HUES48 (cell line): Measurements from ENCODE around the gene ZYG11B.
"Not testable (repeated sequence)": the region's sequence is repeated elsewhere in the genome, so short reads cannot be mapped to it uniquely, and the experiment has no call there.

Source experiments
- H3K27ac ChIP-seq: one replicate; pipeline ENCODE4 v1.7.0; 2013; ENCODE audit warnings: low read depth, low read length, inconsistent platforms
- H3K27me3 ChIP-seq: 2 replicates; pipeline ENCODE4 v1.6.1; 2013; ENCODE audit warnings: mild to moderate bottlenecking, low read length; ENCODE audit not compliant: control insufficient read depth, insufficient read depth
- H3K36me3 ChIP-seq: 2 replicates; pipeline ENCODE4 v1.6.1; 2013; ENCODE audit warnings: low read length; ENCODE audit not compliant: control insufficient read depth, insufficient read depth
- H3K4me1 ChIP-seq: 2 replicates; pipeline ENCODE4 v1.6.1; 2013; ENCODE audit warnings: mild to moderate bottlenecking, low read length; ENCODE audit not compliant: control insufficient read depth, insufficient read depth
- H3K4me3 ChIP-seq: 2 replicates; pipeline ENCODE4 v1.5.1; 2013; ENCODE audit warnings: mild to moderate bottlenecking, low read depth, low read length
- H3K9ac ChIP-seq: 2 replicates; pipeline ENCODE4 v1.6.1; 2013; ENCODE audit warnings: mild to moderate bottlenecking, low read depth, low read length, moderate library complexity
- H3K9me3 ChIP-seq: 2 replicates; pipeline ENCODE4 v1.6.1; 2013; ENCODE audit warnings: low read length; ENCODE audit not compliant: control insufficient read depth, insufficient read depth

Gene ZYG11B

DNA sequence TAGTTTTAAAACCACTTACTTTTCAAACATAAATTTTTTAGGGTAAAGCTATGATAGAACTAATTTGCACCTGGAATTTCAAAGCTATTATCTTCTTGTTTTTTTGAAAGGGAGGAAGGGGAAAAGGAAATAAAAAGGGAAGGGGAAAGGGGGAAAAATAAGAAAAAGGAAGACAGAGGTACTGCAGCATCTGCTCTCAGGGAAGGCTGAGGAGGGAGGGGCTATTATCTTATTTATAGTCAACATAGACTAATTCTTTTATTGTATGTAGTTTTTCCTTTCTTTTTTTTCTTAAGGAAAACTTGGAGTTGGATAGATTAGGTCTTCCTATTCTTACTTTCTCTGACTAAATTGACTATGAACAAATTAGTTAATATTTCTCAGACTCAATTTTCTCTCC, 74.8 kb downstream of the ZYG11B start:
- H3K9ac ChIP-seq, result no peak overlapping the region
- peaks cover 28% of the 10 kb centered on the region for H3K36me3 ChIP-seq
- H3K27ac ChIP-seq, result no peak overlapping the region
- no peaks in the 10 kb centered on the region for H3K4me1 ChIP-seq
- H3K9me3 ChIP-seq, result no peaks in the 10 kb centered on the region
- no peak overlapping the region for H3K4me3 ChIP-seq
- H3K27me3 ChIP-seq, result no peaks in the 10 kb centered on the region

DNA sequence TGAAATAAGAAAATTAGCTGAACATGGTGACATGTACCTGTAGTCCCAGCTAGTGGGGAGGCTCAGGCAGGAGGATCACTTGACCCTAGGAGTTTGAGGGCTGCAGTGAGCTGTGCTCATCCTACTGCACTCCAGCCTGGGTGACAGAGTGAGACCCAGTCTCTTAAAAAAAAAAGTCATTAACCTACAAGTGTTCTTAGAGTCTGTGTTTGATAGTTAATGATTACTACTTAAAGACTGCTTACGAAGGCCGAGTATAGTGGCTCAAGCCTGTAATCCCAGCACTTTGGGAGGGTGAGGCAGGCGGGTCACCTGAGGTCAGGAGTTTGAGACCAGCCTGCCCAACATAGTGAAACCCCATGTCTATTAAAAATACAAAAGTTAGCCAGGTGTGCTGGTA, 77.8 kb downstream of the ZYG11B start:
- peaks cover 16% of the 10 kb centered on the region; the same call in 1 of the 2 replicates for H3K36me3 ChIP-seq
- H3K27ac ChIP-seq, H3K4me1 ChIP-seq, H3K4me3 ChIP-seq, H3K27me3 ChIP-seq, H3K9ac ChIP-seq, H3K9me3 ChIP-seq: not testable (repeated sequence)

DNA sequence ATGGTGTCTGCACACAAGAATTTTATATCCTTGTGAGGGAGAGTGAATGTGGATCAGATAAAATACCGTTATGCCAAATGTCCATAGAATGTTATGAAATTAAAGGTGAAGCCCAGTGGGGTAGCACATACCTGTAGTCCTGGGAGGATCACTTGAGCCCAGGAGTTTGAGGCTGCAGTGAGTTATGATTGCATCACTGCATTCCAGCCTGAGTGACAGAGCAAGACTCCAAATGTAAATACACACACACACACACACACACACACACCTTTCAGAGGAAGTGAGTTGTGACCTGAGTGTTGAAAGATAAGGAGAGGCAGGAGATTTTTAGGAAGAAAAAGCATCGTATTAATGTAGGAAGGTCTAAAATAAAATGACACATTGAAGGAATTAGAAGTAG, 88.2 kb downstream of the ZYG11B start:
- H3K9ac ChIP-seq, result no peak overlapping the region
- peaks cover 43% of the 10 kb centered on the region for H3K36me3 ChIP-seq
- no peak overlapping the region for H3K27ac ChIP-seq
- H3K4me3 ChIP-seq, result no peak overlapping the region
- H3K27me3 ChIP-seq, result no peaks in the 10 kb centered on the region
- no peaks in the 10 kb centered on the region for H3K9me3 ChIP-seq
- no peaks in the 10 kb centered on the region for H3K4me1 ChIP-seq

DNA sequence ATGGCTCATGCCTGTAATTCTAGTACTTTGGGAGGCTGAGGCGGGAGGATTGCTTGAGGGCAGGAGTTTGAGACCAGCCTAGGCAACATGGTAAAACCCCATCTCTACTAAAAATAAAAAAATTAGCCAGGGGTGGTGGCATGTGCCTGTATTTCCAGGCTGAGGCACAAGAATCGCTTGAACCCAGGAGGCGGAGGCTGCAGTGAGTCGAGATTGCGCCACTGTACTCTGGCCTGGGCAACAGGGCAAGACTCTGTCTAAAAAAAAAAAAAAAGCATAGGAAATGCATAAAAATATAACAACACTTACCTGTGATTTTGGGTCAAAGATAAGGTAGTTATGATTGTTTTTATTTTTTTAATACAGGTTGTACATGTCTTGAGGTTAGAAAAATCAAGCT, 94.6 kb downstream of the ZYG11B start:
- H3K27ac ChIP-seq, H3K9me3 ChIP-seq, H3K4me1 ChIP-seq, H3K9ac ChIP-seq, H3K4me3 ChIP-seq, H3K27me3 ChIP-seq: not testable (repeated sequence)
- peaks cover 34% of the 10 kb centered on the region for H3K36me3 ChIP-seq

DNA sequence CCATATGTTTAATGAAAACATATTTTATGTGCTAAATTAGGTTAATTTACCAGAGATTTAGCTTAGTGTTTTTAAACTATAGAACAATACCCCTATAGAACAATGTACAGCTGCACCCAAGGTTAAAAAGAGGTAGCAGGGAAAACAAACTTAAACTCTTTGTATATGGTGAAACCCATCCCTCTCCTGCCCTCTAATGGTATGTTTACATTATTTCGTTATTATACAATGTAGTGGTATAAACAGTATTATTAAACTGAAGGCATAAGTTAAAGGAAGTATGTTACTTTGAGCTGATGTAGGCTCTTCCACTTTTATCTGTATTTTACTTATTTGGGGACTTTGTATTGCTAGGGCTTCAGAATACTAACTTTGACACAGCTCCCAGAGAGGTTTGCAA, 99.6 kb downstream of the ZYG11B start:
- Histone ChIP-seq H3K4me3 (no peak overlapping the region), H3K27me3 (no peaks in the 10 kb centered on the region), H3K9me3 (no peaks in the 10 kb centered on the region), H3K36me3 (peaks cover 17% of the 10 kb centered on the region), H3K4me1 (no peaks in the 10 kb centered on the region), H3K9ac (no peak overlapping the region), H3K27ac (no peak overlapping the region)

DNA sequence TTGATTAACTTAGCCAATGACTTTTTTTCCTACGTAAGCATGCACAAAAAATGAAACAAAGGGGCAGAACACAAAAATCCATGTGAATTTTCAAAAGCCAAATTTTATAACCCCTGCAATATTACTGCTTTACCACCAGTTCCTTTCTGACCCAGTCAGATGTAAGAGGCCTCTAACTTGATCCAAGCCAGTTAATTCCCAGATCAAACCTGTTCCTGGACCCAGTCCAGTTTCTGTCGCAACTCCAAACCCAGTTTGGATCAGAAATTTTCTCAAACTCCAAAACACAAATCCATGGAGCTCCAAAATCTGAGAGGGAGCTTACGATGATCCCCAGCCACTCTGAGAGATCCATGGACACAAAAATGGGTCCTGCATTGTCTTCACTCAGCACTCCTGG, 108.5 kb downstream of the ZYG11B start:
- Histone ChIP-seq H3K9me3 (no peaks in the 10 kb centered on the region), H3K27me3 (no peaks in the 10 kb centered on the region), H3K4me1 (peaks cover 14% of the 10 kb centered on the region), H3K27ac (no peak overlapping the region), H3K9ac (no peak overlapping the region), H3K36me3 (no peaks in the 10 kb centered on the region), H3K4me3 (no peak overlapping the region)

DNA sequence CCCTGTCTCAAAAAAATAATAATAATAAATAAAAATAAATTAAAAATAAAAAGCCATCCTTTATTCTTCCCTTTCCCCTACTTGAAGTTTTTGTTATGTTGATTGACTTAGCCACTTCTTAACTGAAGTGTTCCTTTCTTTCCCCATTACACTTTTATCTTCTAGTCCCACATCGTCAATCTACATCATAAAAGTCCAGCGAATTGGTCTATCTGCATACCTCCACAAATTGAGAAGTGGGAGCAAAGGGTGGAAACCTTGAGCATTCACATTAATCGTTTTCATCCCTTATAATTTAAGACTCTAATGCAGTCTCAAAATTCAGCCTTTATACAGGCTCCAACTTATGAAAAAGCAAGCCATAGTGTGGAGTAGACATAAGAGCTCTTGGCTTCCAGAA, 109.8 kb downstream of the ZYG11B start:
- Histone ChIP-seq H3K4me3 (no peak overlapping the region), H3K27ac (peak overlapping the region; percentile 17), H3K27me3 (no peaks in the 10 kb centered on the region), H3K9ac (no peak overlapping the region), H3K36me3 (no peaks in the 10 kb centered on the region), H3K4me1 (peaks cover 14% of the 10 kb centered on the region), H3K9me3 (no peaks in the 10 kb centered on the region)

DNA sequence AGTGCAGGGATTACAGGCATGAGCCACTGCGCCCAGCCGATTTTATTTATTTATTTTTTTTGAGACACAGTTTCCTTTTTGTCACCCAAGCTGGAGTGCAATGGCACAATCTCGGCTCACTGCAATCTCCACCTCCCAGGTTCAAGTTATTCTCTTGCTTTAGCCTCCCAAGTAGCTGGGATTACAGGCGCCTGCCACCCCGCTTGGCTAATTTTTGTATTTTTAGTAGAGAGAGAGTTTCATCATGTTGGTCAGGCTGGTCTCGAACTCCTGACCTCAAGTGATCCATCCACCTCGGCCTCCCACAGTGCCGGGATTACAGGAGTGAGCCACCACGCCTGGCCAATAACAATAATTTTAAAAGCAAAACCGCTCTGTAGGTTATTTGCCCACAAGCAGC, 112.9 kb downstream of the ZYG11B start:
- peaks cover 26% of the 10 kb centered on the region for H3K27me3 ChIP-seq
- not testable (repeated sequence) for H3K27ac ChIP-seq, H3K4me1 ChIP-seq, H3K9ac ChIP-seq, H3K9me3 ChIP-seq, H3K4me3 ChIP-seq, H3K36me3 ChIP-seq

DNA sequence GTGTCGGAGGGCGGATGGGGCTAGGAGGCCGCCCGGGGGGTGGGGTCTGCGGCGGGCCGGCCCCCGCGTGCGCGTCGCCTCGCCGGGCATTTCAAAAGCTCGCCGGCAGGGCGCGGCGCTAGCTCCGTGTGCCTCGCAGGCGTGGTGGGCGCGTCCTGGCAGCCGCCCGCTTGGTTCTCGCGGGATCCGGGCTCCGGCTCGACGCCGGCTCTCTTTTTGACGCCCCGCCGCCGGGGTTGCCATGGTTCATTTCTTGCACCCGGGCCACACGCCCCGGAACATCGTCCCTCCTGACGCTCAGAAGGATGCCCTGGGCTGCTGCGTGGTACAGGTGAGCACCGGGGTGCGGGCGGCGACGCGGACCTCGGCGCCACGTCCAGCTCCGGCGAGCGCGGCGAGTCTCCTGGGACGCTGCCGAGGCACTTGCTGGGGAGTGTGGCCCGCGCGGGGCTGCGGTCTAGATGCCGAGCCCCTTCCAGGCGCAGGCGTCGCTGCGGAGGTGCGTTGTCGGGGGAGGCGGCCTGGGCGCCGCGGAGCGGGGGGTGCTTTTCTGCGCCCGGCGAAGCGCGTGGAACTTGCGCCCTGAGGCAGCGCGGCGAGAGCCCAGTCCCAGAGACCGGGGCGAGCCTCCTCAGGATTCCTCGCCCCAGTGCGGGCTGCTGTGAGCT, 116.5 kb downstream of the ZYG11B start, which contains the start of gene ZYG11A:
TSS of gene ZYG11A (plus strand) at position 118 of the 668 bp plus-strand sequence. CDS start at position 242, 124 bp downstream.
- H3K4me1 ChIP-seq, result no peaks in the 10 kb centered on the region; the same call in 1 of the 2 replicates

DNA sequence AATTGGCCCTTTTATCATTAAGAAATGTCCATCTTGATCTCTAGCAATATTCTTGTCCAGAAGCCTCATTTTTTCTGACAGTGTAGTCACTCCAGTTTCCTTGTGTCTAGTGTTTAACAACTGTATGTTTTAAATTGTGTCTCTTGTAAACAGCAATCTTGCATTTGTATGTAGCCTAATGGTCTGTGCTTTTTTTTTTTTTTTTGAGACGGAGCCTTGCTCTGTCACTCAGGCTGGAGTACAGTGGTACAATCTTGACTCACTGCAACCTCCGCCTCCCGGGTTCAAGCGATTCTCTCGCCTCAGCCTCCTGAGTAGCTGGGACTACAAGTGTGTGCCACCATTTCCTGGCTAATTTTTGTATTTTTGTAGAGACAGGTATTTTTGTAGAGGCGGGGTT, 118.9 kb downstream of the ZYG11B start:
- not testable (repeated sequence) for H3K27ac ChIP-seq, H3K4me3 ChIP-seq, H3K9ac ChIP-seq, H3K4me1 ChIP-seq, H3K36me3 ChIP-seq, H3K9me3 ChIP-seq
- peaks cover 30% of the 10 kb centered on the region for H3K27me3 ChIP-seq

More for the DNA sequence above, 116.5 kb downstream of the ZYG11B start, which contains the start of gene ZYG11A:
- H3K9me3 ChIP-seq, result no peaks in the 10 kb centered on the region
- no peak within 1 kb of the TSS for H3K27ac ChIP-seq
- H3K27me3 ChIP-seq, result peaks cover 30% of the 10 kb centered on the region
- H3K36me3 ChIP-seq, result no peaks in the 10 kb centered on the region
- peak within 1 kb of the TSS; percentile 60 for H3K9ac ChIP-seq
- peak within 1 kb of the TSS; percentile 71 for H3K4me3 ChIP-seq

DNA sequence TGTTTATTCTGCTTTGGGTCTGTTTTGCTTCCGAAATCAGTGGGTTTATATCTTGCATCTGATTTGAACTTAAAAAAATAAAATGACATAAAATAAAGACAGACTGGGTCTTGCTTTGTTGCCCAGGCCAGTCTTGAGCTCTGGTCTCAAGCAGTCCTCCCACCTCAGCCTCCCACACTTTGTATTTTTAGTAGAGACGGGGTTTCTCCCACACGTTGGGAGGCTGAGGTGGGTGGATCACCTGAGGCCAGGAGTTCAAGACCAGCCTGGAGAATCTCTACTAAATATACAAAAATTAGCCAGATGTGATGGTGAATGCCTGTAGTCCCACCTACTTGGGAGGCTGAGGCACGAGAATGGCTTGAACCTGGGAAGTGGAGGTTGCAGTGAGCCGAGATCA, 122.2 kb downstream of the ZYG11B start:
- no peak overlapping the region for H3K9ac ChIP-seq
- no peaks in the 10 kb centered on the region for H3K4me1 ChIP-seq
- no peak overlapping the region for H3K4me3 ChIP-seq
- H3K27ac ChIP-seq, result no peak overlapping the region
- H3K36me3 ChIP-seq, result no peaks in the 10 kb centered on the region
- no peaks in the 10 kb centered on the region for H3K9me3 ChIP-seq
- H3K27me3 ChIP-seq, result peaks cover 10% of the 10 kb centered on the region
